ENCODE measurements around the gene CACNA1A. TPM values are rescaled to one million over a fixed set of nuclear protein-coding genes. Genes with fewer than 3 reads are reported as not detected.
A peak's percentile ranks its signal among the peaks of the same experiment; 100 is the strongest.

CACNA1A gene
- total and polyA plus RNA-seq, 2 of the 13 experiments (the other 11 are each of a cell fraction or from before 2014, with no cell fraction given): not detected

DNA sequence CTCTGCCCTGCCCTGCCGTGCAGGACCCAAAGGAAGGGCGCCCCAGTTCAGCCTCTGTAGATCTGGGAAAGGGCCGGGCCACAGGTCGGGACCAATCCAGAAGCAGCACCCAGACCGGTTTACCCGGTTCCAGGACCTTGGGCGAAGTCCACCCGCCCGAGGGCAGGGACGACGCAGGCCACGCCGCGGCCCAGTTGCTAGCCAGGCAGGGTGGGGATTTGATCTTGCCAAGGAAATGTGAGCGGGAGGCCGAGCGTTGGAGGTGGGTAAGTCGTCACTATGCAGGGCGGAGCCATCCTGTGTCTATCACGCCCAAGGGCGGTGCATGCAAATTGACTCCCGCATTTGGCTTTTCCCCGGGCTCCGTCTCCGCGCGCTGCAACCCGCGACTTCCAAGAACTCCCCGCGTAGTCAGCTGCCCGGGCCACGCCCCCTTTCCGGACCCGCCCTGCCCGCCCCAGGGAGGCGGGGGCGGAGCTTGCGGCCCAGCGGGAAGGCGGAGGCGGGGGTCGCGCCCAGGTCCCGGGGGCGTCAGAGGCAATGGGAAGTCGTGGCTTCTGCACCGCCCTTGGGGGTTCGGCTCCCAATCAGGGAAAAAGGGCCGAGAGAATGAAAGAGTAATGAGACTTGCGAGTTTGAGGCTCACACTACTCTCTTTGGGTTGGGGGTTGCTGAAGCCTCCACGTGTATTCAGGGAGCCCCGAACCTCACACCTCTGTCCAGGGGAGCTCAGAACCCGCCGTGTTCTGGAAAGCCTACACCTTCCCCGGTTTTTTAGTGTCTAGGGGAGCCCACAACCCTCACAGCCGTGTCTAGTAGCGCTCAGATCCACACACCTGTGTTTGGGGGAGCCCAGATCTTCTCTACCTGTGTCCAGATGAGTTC lies 343.3 kb downstream of the CACNA1A start (continued):
- TF ChIP-seq, protein P1, sequence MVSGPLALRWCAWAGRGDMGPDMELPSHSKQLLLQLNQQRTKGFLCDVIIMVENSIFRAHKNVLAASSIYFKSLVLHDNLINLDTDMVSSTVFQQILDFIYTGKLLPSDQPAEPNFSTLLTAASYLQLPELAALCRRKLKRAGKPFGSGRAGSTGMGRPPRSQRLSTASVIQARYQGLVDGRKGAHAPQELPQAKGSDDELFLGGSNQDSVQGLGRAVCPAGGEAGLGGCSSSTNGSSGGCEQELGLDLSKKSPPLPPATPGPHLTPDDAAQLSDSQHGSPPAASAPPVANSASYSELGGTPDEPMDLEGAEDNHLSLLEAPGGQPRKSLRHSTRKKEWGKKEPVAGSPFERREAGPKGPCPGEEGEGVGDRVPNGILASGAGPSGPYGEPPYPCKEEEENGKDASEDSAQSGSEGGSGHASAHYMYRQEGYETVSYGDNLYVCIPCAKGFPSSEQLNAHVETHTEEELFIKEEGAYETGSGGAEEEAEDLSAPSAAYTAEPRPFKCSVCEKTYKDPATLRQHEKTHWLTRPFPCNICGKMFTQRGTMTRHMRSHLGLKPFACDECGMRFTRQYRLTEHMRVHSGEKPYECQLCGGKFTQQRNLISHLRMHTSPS (CRISPR knock-in tag; IDR thresholded peaks at IDR 0.05; ENCODE audit: low read depth): peak; percentile 84
- TF ChIP-seq ZNF713 (CRISPR knock-in tag; IDR thresholded peaks at IDR 0.05) (no peak), CEBPB (IDR thresholded peaks at IDR 0.05; ENCODE audit: borderline replicate concordance, low read depth, low read length) (no peak), ZNF432 (CRISPR knock-in tag; IDR thresholded peaks at IDR 0.05; ENCODE audit: borderline replicate concordance) (no peak), ZNF776 (CRISPR knock-in tag; IDR thresholded peaks at IDR 0.05) (peak; percentile 77; the same call in 1 of the 2 replicates), IKZF4 (CRISPR knock-in tag; IDR thresholded peaks at IDR 0.05; ENCODE audit: borderline replicate concordance, low read depth, not compliant biosample characterization) (peak; percentile 33), MIER2 (CRISPR knock-in tag; IDR thresholded peaks at IDR 0.05) (no peak), KMT2A (CRISPR knock-in tag; IDR thresholded peaks at IDR 0.05) (peak; percentile 71), HMGA1 (CRISPR knock-in tag; conservative IDR thresholded peaks at IDR 0.05) (no peak), KDM5A (IDR thresholded peaks at IDR 0.05; ENCODE audit: borderline replicate concordance, low read length) (no peak), MBD4 (IDR thresholded peaks at IDR 0.05; ENCODE audit: borderline replicate concordance, low read length) (no peak), KMT2B (CRISPR knock-in tag; IDR thresholded peaks at IDR 0.05) (peak; percentile 77), ZNF768 (CRISPR knock-in tag; IDR thresholded peaks at IDR 0.05) (peak; percentile 74; the same call in 1 of the 2 replicates), SPEN (CRISPR knock-in tag; IDR thresholded peaks at IDR 0.05; ENCODE audit: low read depth) (peak; percentile 88), ZNF3 (CRISPR knock-in tag; IDR thresholded peaks at IDR 0.05) (no peak), PRMT3 (CRISPR knock-in tag; IDR thresholded peaks at IDR 0.05; ENCODE audit: borderline replicate concordance, low read depth) (no peak)
- TF ChIP-seq, protein P2, sequence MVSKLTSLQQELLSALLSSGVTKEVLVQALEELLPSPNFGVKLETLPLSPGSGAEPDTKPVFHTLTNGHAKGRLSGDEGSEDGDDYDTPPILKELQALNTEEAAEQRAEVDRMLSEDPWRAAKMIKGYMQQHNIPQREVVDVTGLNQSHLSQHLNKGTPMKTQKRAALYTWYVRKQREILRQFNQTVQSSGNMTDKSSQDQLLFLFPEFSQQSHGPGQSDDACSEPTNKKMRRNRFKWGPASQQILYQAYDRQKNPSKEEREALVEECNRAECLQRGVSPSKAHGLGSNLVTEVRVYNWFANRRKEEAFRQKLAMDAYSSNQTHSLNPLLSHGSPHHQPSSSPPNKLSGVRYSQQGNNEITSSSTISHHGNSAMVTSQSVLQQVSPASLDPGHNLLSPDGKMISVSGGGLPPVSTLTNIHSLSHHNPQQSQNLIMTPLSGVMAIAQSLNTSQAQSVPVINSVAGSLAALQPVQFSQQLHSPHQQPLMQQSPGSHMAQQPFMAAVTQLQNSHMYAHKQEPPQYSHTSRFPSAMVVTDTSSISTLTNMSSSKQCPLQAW (CRISPR knock-in tag; IDR thresholded peaks at IDR 0.05): peak; percentile 95
- TF ChIP-seq, protein P3, sequence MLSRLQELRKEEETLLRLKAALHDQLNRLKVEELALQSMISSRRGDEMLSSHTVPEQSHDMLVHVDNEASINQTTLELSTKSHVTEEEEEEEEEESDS (CRISPR knock-in tag; IDR thresholded peaks at IDR 0.05; ENCODE audit: borderline replicate concordance): no peak
- TF ChIP-seq, protein P4, sequence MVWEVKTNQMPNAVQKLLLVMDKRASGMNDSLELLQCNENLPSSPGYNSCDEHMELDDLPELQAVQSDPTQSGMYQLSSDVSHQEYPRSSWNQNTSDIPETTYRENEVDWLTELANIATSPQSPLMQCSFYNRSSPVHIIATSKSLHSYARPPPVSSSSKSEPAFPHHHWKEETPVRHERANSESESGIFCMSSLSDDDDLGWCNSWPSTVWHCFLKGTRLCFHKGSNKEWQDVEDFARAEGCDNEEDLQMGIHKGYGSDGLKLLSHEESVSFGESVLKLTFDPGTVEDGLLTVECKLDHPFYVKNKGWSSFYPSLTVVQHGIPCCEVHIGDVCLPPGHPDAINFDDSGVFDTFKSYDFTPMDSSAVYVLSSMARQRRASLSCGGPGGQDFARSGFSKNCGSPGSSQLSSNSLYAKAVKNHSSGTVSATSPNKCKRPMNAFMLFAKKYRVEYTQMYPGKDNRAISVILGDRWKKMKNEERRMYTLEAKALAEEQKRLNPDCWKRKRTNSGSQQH (CRISPR knock-in tag; IDR thresholded peaks at IDR 0.05; ENCODE audit: low read depth): no peak
- TF ChIP-seq, protein P5, sequence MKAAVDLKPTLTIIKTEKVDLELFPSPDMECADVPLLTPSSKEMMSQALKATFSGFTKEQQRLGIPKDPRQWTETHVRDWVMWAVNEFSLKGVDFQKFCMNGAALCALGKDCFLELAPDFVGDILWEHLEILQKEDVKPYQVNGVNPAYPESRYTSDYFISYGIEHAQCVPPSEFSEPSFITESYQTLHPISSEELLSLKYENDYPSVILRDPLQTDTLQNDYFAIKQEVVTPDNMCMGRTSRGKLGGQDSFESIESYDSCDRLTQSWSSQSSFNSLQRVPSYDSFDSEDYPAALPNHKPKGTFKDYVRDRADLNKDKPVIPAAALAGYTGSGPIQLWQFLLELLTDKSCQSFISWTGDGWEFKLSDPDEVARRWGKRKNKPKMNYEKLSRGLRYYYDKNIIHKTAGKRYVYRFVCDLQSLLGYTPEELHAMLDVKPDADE (CRISPR knock-in tag; IDR thresholded peaks at IDR 0.05): no peak
- TF ChIP-seq, protein P6, sequence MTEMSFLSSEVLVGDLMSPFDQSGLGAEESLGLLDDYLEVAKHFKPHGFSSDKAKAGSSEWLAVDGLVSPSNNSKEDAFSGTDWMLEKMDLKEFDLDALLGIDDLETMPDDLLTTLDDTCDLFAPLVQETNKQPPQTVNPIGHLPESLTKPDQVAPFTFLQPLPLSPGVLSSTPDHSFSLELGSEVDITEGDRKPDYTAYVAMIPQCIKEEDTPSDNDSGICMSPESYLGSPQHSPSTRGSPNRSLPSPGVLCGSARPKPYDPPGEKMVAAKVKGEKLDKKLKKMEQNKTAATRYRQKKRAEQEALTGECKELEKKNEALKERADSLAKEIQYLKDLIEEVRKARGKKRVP (CRISPR knock-in tag; IDR thresholded peaks at IDR 0.05): no peak

Data from HepG2 (cell line).